K562 (cell line): ENCODE measurements around the gene SNX9. TPM values are rescaled to one million over a fixed set of nuclear protein-coding genes. Genes with fewer than 3 reads are reported as not detected.

Experiments used
- ARID4B ChIP-seq: sonication (generic); formaldehyde crosslinking; IDR thresholded peaks from 2 replicates; pipeline ENCODE4 v1.8.0; 2022; ENCODE audit warnings: mild to moderate bottlenecking, missing genetic modification reagents
- BRD9 ChIP-seq: fragments of 450-650 bp; IDR thresholded peaks from 2 replicates; pipeline ENCODE4 v1.6.1; 2018; ENCODE audit warnings: low read depth; ENCODE audit not compliant: partially characterized antibody
- CBFA2T2 ChIP-seq: fragments of 450-650 bp; conservative IDR thresholded peaks from 2 replicates; pipeline ENCODE4 v1.6.1; 2017; ENCODE audit warnings: mild to moderate bottlenecking
- FOXJ2 ChIP-seq: fragments of 200-800 bp; sonication (Bioruptor generic); IDR thresholded peaks from 2 replicates; pipeline ENCODE4 v1.6.1; 2016; ENCODE audit warnings: missing genetic modification characterization, missing compliant biosample characterization
- ILK ChIP-seq: fragments of 450-650 bp; IDR thresholded peaks from 2 replicates; pipeline ENCODE4 v1.6.1; 2016; ENCODE audit warnings: missing genetic modification characterization, low read depth, mild to moderate bottlenecking, missing compliant biosample characterization, moderate library complexity, borderline replicate concordance
- MBD2 ChIP-seq: sonication (generic); IDR thresholded peaks from 2 replicates; pipeline ENCODE4 v1.6.1; 2016; ENCODE audit warnings: low read depth, borderline replicate concordance
- NFIC ChIP-seq: fragments of 450-650 bp; IDR thresholded peaks from 2 replicates; pipeline ENCODE4 v1.6.1; 2017; ENCODE audit warnings: mild to moderate bottlenecking, inconsistent platforms
- PBX2 ChIP-seq, 2 experiments: IDR thresholded peaks in 1 of 2; conservative IDR thresholded peaks in 1 of 2; 2 replicates each; pipeline ENCODE4 v1.6.1; 2016; ENCODE audit warnings: low read depth in 2 of 2, mild to moderate bottlenecking in 1 of 2, missing compliant biosample characterization in 1 of 2, missing genetic modification characterization in 1 of 2, moderate library complexity in 1 of 2
- RFX7 ChIP-seq: fragments of 250-450 bp; sonication (Bioruptor Pico); IDR thresholded peaks from 2 replicates; pipeline ENCODE4 v1.5.1; 2021; ENCODE audit warnings: mild to moderate bottlenecking
- SMARCA4 ChIP-seq: fragments of 450-650 bp; IDR thresholded peaks from 2 replicates; pipeline ENCODE4 v1.6.1; 2016
- TFAP4 ChIP-seq: sonication (generic); formaldehyde crosslinking; IDR thresholded peaks from 2 replicates; pipeline ENCODE4 v1.8.0; 2022; ENCODE audit warnings: missing genetic modification reagents, mild to moderate bottlenecking, moderate library complexity, borderline replicate concordance
- ZNF57 ChIP-seq: fragments of 450-650 bp; formaldehyde crosslinking; IDR thresholded peaks from 2 replicates; pipeline ENCODE4 v1.4.0; 2020; ENCODE audit warnings: mild to moderate bottlenecking, moderate library complexity
- ZNF609 ChIP-seq: sonication (generic); formaldehyde crosslinking; IDR thresholded peaks from 2 replicates; pipeline ENCODE4 v1.8.1; 2023; ENCODE audit warnings: missing genetic modification reagents, mild to moderate bottlenecking, borderline replicate concordance
- ZNF766 ChIP-seq: fragments of 200-800 bp; sonication (Bioruptor generic); conservative IDR thresholded peaks from 2 replicates; pipeline ENCODE4 v1.6.1; 2016; ENCODE audit warnings: missing genetic modification characterization, missing compliant biosample characterization
- polyA plus RNA-seq, 8 experiments: library from polyadenylated mRNA; depleted of rRNA in 4 of 8; stranded (reverse) in 5 of 8; unstranded in 3 of 8; fragments of >200 nt; fragmentation: Nextera tagmentation in 2 of 8; fragmentation: Illumina TruSeq in 1 of 8; extraction: Ambion mirVana in 2 of 8; extraction: Trizol in 1 of 8; gene quantifications; 2 replicates each; pipeline versions ENCODE4 v1.2.1 to v1.2.3, GENCODE V29; 2011 to 2014; ENCODE audit warnings: inconsistent platforms in 1 of 8, missing spikeins in 1 of 8
- total RNA-seq, 7 experiments: library from RNA; depleted of rRNA in 6 of 7; stranded (reverse); fragments of >200 nt in 6 of 7; fragmentation: Illumina TruSeq in 2 of 7; extraction: Trizol in 2 of 7; gene quantifications; 2 replicates each; pipeline versions ENCODE4 v1.2.1 to v1.2.3, GENCODE V29; 2011 to 2021; ENCODE audit warnings: low replicate concordance in 1 of 7

Gene SNX9
- total and polyA plus RNA-seq, 9 of the 15 experiments (the other 6 are each of a cell fraction or from before 2014, with no cell fraction given) = 6.0 to 81.7 (median 57.1) TPM

GRCh38 chr6:157811476-157812173 lies 11.4 kb upstream of the SNX9 start (continued):
- TF ChIP-seq BRD9 (no peak), RFX7 (CRISPR knock-in tag) (no peak), ARID4B (no peak), ZNF766 (CRISPR knock-in tag) (peak; percentile 75), ZNF609 (CRISPR knock-in tag) (no peak), ILK (no peak), ZNF57 (CRISPR knock-in tag) (no peak), MBD2 (no peak), SMARCA4 (peak; percentile 99), TFAP4 (CRISPR knock-in tag) (no peak), FOXJ2 (tag) (peak; percentile 47; the same call in 1 of the 2 replicates), NFIC (peak; percentile 79), PBX2 (CRISPR knock-in tag; IDR thresholded peaks at IDR 0.05; ENCODE audit: low read depth) (no peak), PBX2 (tag; conservative IDR thresholded peaks at IDR 0.05; ENCODE audit: low read depth) (peak; percentile 86), CBFA2T2 (peak; percentile 94)
